KBM-7 (cell line): ENCODE results near the gene OGFOD2.
"Not testable (repeated sequence)": the region's sequence is repeated elsewhere in the genome, so short reads cannot be mapped to it uniquely, and the experiment has no call there.

Experiments
- DNase-seq: peaks from one replicate; pipeline ENCODE4 v3.0.0-alpha.2; 2015
- in situ Hi-C: fragments of 300-500 bp; cut with MboI; formaldehyde crosslinking; loops from 2 replicates; pipeline ENCODE4 v1.14.3; 2020; ENCODE audit warnings: low sequenced_read_pairs, low pct_unique_long_range_greater_than_20kb, mixed read lengths

OGFOD2 gene

GRCh38 chr12:122974892-122975789, at the start of gene OGFOD2:
Gene OGFOD2, plus strand, starts transcription at chr12:122975244. Its CDS starts 8 bp downstream, at chr12:122975252.
- in situ Hi-C loops: no loop called here
- DNase-seq: peak; percentile 94

- in situ Hi-C loops: no loop called here
- peak; percentile 9 for DNase-seq
Observed at GRCh38 chr12:122927756-122928403, 47.2 kb upstream of the OGFOD2 start.

- no peak for DNase-seq
- in situ Hi-C loops: no loop called here
Observed at GRCh38 chr12:122928404-122929147, 46.5 kb upstream of the OGFOD2 start.

- DNase-seq: no peak
- in situ Hi-C loops: no loop called here
Observed at GRCh38 chr12:122929148-122929538, 45.9 kb upstream of the OGFOD2 start.

- in situ Hi-C loops: no loop called here
- DNase-seq: no peak
Observed at GRCh38 chr12:122929812-122930211, 45.2 kb upstream of the OGFOD2 start.

- in situ Hi-C loops: no loop called here
- DNase-seq: no peak
Observed at GRCh38 chr12:122932207-122932606, 42.8 kb upstream of the OGFOD2 start.

GRCh38 chr12:122934722-122935121, 40.3 kb upstream of the OGFOD2 start:
- in situ Hi-C loops: no loop called here
- no peak for DNase-seq

GRCh38 chr12:122935318-122935717, 39.7 kb upstream of the OGFOD2 start:
- in situ Hi-C loops: no loop called here
- DNase-seq: no peak

- in situ Hi-C loops: no loop called here
Observed at GRCh38 chr12:122937622-122938091, 37.4 kb upstream of the OGFOD2 start.

GRCh38 chr12:122939125-122939524, 35.9 kb upstream of the OGFOD2 start:
- in situ Hi-C loops: no loop called here
- no peak for DNase-seq

More at GRCh38 chr12:122937622-122938091, 37.4 kb upstream of the OGFOD2 start:
- DNase-seq: no peak

- DNase-seq: not testable (repeated sequence)
- in situ Hi-C loops: loop anchor here (10.0 kb wide), 1 partner anchor 87 kb away; no protein-coding TSS in a partner anchor
Observed at GRCh38 chr12:122941351-122941750, 33.7 kb upstream of the OGFOD2 start.

GRCh38 chr12:122942637-122943036, 32.4 kb upstream of the OGFOD2 start:
- no peak for DNase-seq
- in situ Hi-C loops: loop anchor here (10.0 kb wide), 1 partner anchor 88 kb away; no protein-coding TSS in a partner anchor

GRCh38 chr12:122943196-122943595, 31.8 kb upstream of the OGFOD2 start:
- in situ Hi-C loops: loop anchor here (10.0 kb wide), 1 partner anchor 88 kb away; no protein-coding TSS in a partner anchor
- peak; percentile 21 for DNase-seq

GRCh38 chr12:122944605-122945592, 30.1 kb upstream of the OGFOD2 start:
- in situ Hi-C loops: loop anchor here (10.0 kb wide), 1 partner anchor 90 kb away; no protein-coding TSS in a partner anchor

GRCh38 chr12:122946690-122947341, 28.2 kb upstream of the OGFOD2 start:
- DNase-seq: peak; percentile 82
- in situ Hi-C loops: loop anchor here (10.0 kb wide), 1 partner anchor 92 kb away; no protein-coding TSS in a partner anchor

More at GRCh38 chr12:122944605-122945592, 30.1 kb upstream of the OGFOD2 start:
- no peak for DNase-seq

- no peak for DNase-seq
- in situ Hi-C loops: loop anchor here (10.0 kb wide), 1 partner anchor 93 kb away; no protein-coding TSS in a partner anchor
Observed at GRCh38 chr12:122947352-122947792, 27.7 kb upstream of the OGFOD2 start.

GRCh38 chr12:122948605-122949004, 26.4 kb upstream of the OGFOD2 start:
- in situ Hi-C loops: loop anchor here (10.0 kb wide), 1 partner anchor 94 kb away; no protein-coding TSS in a partner anchor
- DNase-seq: no peak
